ENCODE results near the gene TEX38.

The TEX38 gene

GRCh38 chr1:46671554-46671953 is at the start of gene TEX38:
Gene TEX38, plus strand, starts transcription at chr1:46671854. Its CDS starts 81 bp downstream, at chr1:46671935.
- TF ChIP-seq CTCF (IDR thresholded peaks at IDR 0.05; ENCODE audit: low read depth, low read length) = no peak
- DNase-seq (ENCODE audit: extremely low read depth, low read depth) = no peak

DNA sequence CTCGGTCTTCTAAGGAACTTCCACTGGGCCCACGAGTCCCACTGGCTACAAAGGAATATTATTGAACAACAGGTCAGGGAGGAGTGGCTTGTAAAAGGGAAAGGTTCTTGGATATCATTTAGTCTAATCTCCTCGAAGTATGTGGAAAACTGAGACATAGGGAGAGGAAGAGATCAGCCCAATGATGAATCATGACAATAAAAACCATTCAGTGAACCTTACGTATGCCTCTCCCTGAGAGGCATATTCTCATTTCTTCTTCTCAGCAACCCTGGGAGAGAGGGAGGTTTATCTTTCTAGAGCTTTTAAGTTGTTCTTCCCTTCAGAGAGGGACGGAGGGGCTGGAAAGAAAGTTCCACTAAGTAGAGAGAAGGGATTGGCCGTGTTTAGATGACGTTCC is 49.7 kb upstream of the TEX38 start:
- TF ChIP-seq CTCF (IDR thresholded peaks at IDR 0.05; ENCODE audit: low read depth, low read length) = no peak
- no peak for DNase-seq (ENCODE audit: extremely low read depth, low read depth)

DNA sequence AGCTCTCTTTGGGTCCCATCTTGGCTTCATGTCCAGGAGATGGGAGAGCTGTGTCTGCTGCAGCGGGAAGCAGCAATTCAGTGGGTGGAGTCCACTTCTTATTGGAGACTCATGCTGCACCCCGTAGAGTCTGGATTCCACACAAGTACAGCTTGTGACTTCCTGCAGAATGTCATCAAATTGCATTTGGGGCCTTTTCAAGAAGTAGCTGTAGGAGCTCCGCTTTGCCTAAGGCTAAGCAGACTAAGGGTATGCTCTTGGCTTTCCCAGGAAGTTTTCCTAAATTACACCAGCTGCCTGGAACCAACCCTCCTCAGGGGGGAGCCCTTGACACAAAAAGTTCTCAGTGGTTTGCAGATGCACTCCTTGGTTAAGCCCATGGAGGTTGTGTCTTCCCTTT is 49.3 kb upstream of the TEX38 start:
- peak; percentile 39 for TF ChIP-seq CTCF (IDR thresholded peaks at IDR 0.05; ENCODE audit: low read depth, low read length)
- DNase-seq (ENCODE audit: extremely low read depth, low read depth) = no peak

GRCh38 chr1:46623743-46624644 is 47.7 kb upstream of the TEX38 start:
- DNase-seq (ENCODE audit: extremely low read depth, low read depth) = no peak
- no peak for TF ChIP-seq CTCF (IDR thresholded peaks at IDR 0.05; ENCODE audit: low read depth, low read length)

- no peak for DNase-seq (ENCODE audit: extremely low read depth, low read depth)
- TF ChIP-seq CTCF (IDR thresholded peaks at IDR 0.05; ENCODE audit: low read depth, low read length) = no peak
Measured at GRCh38 chr1:46630719-46631118, 40.9 kb upstream of the TEX38 start.

- DNase-seq (ENCODE audit: extremely low read depth, low read depth) = no peak
- no peak for TF ChIP-seq CTCF (IDR thresholded peaks at IDR 0.05; ENCODE audit: low read depth, low read length)
Measured at GRCh38 chr1:46635205-46635604, 36.4 kb upstream of the TEX38 start.

- TF ChIP-seq CTCF (IDR thresholded peaks at IDR 0.05; ENCODE audit: low read depth, low read length) = no peak
Measured at GRCh38 chr1:46637444-46638083, 34.1 kb upstream of the TEX38 start.

More at GRCh38 chr1:46637444-46638083, 34.1 kb upstream of the TEX38 start:
- DNase-seq (ENCODE audit: extremely low read depth, low read depth) = no peak
